ENCODE data around the gene S100A6. TPM values are rescaled to one million over a fixed set of nuclear protein-coding genes. Genes with fewer than 3 reads are reported as not detected.

S100A6 gene
- total and polyA plus RNA-seq, 2 donors (not counting 1 experiment from before 2014, with no cell fraction given), result 110 to 213 TPM

DNA sequence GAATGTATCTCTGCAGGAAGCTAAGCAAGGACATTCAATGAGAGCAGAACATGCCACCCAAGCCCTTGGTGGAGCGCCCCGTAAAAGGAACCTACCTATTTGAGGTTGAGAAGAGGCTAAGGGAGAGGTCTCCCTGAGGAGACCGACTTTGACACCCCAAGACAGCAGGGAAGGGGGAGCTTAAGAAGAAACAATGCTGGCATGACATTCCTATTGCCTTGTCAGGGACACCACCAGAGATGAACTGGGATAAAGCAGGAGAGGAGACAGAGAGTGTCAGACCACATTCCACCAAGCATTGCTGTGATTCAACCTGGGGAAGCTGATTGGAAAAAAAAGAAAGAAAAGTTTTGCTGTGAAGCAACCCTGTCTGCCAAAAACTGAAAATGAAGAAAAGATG lies 43.1 kb upstream of the S100A6 start:
- intact Hi-C loops (cut with micrococcal nuclease), result no loop called here
- peaks cover 0 to 5% of the 10 kb centered on the region in 2 donors for H3K4me1 ChIP-seq (ENCODE audit: control insufficient read depth in 2 of 2, insufficient read depth in 2 of 2, low read length in 2 of 2)
- H3K79me2 ChIP-seq (ENCODE audit: control insufficient read depth, insufficient read depth, low read length), result no peaks in the 10 kb centered on the region
- H3K27ac Mint-ChIP-seq, result no peak overlapping the region
- H4K20me1 ChIP-seq (ENCODE audit: control insufficient read depth, insufficient read depth, low read length, poor library complexity, severe bottlenecking), result no peaks in the 10 kb centered on the region
- TF ChIP-seq, protein P1, sequence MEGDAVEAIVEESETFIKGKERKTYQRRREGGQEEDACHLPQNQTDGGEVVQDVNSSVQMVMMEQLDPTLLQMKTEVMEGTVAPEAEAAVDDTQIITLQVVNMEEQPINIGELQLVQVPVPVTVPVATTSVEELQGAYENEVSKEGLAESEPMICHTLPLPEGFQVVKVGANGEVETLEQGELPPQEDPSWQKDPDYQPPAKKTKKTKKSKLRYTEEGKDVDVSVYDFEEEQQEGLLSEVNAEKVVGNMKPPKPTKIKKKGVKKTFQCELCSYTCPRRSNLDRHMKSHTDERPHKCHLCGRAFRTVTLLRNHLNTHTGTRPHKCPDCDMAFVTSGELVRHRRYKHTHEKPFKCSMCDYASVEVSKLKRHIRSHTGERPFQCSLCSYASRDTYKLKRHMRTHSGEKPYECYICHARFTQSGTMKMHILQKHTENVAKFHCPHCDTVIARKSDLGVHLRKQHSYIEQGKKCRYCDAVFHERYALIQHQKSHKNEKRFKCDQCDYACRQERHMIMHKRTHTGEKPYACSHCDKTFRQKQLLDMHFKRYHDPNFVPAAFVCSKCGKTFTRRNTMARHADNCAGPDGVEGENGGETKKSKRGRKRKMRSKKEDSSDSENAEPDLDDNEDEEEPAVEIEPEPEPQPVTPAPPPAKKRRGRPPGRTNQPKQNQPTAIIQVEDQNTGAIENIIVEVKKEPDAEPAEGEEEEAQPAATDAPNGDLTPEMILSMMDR (IDR thresholded peaks at IDR 0.05), result no peak
- no peak for TF ChIP-seq EZH2 (IDR thresholded peaks at IDR 0.05; ENCODE audit: borderline replicate concordance, insufficient read depth, low read depth, low read length, poor library complexity, severe bottlenecking)
- DNase-seq, result no peak
- WGBS (ENCODE audit: insufficient coverage), result 83% methylated on average over 1 of the region's 3 CpGs
- no peaks in the 10 kb centered on the region for H3K9me3 Mint-ChIP-seq (ENCODE audit: insufficient read depth)
- H3K36me3 ChIP-seq (replicated peaks in 1 of 2; ENCODE audit: control extremely low read depth in 1 of 2, control insufficient read depth in 1 of 2, extremely low read depth in 1 of 2, insufficient read depth in 2 of 2, low read length in 1 of 2), result no peaks in the 10 kb centered on the region
- no peak overlapping the region for H3K4me2 ChIP-seq (replicated peaks; ENCODE audit: low read depth, low read length, poor library complexity, severe bottlenecking)
- ChIA-PET POLR2A (no interaction called here), CTCF (interaction anchor here (2.5 to 2.6 kb wide), 2 partner anchors 10 to 69 kb away, joined by 10 to 11 read pairs; no protein-coding TSS in a partner anchor)
- H2AFZ ChIP-seq (ENCODE audit: insufficient read depth, low read depth, low read length, poor library complexity, severe bottlenecking), result no peak overlapping the region
- H3K4me3 ChIP-seq (ENCODE audit: control extremely low read depth in 1 of 5, extremely low read depth in 1 of 5, insufficient read depth in 1 of 5, low read depth in 2 of 5, low read length in 4 of 5), result no peak overlapping the region
- peaks cover 0 to 4% (median 1%) of the 10 kb centered on the region in 4 experiments for H3K27me3 ChIP-seq (replicated peaks in 1 of 4; ENCODE audit: control extremely low read depth in 1 of 4, control insufficient read depth in 3 of 4, insufficient read depth in 4 of 4, low read length in 3 of 4)
- no peaks in the 10 kb centered on the region for H3K9me3 ChIP-seq (ENCODE audit: control extremely low read depth in 1 of 3, control insufficient read depth in 2 of 3, insufficient read depth in 1 of 3, low read length in 2 of 3)
- H3K27me3 Mint-ChIP-seq, result peaks cover 15% of the 10 kb centered on the region
- H3K4me3 Mint-ChIP-seq, result no peak overlapping the region
- H3K9ac ChIP-seq (ENCODE audit: low read length), result no peak overlapping the region
- H3K27ac ChIP-seq (ENCODE audit: low read length in 2 of 2), result no peak overlapping the region
- peaks cover 3% of the 10 kb centered on the region for H3K4me1 Mint-ChIP-seq
- no peak for ATAC-seq (ENCODE audit: low read depth)

DNA sequence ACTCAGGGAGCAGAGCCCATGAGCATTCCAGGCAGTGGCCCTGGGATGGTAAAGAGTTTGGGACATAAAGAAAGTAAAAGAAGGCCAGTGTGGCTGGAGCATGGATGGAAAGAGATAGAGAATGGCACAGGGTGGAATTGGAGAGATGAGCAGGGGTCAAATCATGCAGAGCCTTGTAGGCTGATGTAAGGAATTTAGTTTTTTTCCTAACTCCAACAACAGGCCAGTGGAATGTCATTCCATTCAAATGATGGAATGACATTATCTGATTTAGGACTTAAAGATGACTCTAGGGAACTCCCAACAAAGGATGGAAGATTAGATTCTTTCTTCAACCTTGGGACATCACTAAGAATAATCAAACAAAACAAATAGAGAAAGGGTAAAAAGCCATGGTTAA lies 42.7 kb upstream of the S100A6 start:
- peaks cover 0 to 5% of the 10 kb centered on the region in 2 donors for H3K4me1 ChIP-seq (ENCODE audit: control insufficient read depth in 2 of 2, insufficient read depth in 2 of 2, low read length in 2 of 2)
- H3K4me1 Mint-ChIP-seq, result peaks cover 3% of the 10 kb centered on the region
- ATAC-seq (ENCODE audit: low read depth) (no peak), DNase-seq (no peak)
- H3K9me3 Mint-ChIP-seq (ENCODE audit: insufficient read depth), result no peaks in the 10 kb centered on the region
- no peak overlapping the region for H3K27ac ChIP-seq (ENCODE audit: low read length in 2 of 2)
- CTCF ChIA-PET, result interaction anchor here (1.4 to 2.6 kb wide), 3 partner anchors 10 to 68 kb away, joined by 3 to 11 read pairs (median 10); no protein-coding TSS in a partner anchor
- H3K4me3 Mint-ChIP-seq, result no peak overlapping the region
- POLR2A ChIA-PET, result no interaction called here
- H3K4me2 ChIP-seq (replicated peaks; ENCODE audit: low read depth, low read length, poor library complexity, severe bottlenecking), result no peak overlapping the region
- no peak for TF ChIP-seq EZH2 (IDR thresholded peaks at IDR 0.05; ENCODE audit: borderline replicate concordance, insufficient read depth, low read depth, low read length, poor library complexity, severe bottlenecking)
- TF ChIP-seq, protein P1 (IDR thresholded peaks at IDR 0.05), result no peak
- H3K79me2 ChIP-seq (ENCODE audit: control insufficient read depth, insufficient read depth, low read length), result no peaks in the 10 kb centered on the region
- H3K36me3 ChIP-seq (replicated peaks in 1 of 2; ENCODE audit: control extremely low read depth in 1 of 2, control insufficient read depth in 1 of 2, extremely low read depth in 1 of 2, insufficient read depth in 2 of 2, low read length in 1 of 2), result no peaks in the 10 kb centered on the region
- H3K27ac Mint-ChIP-seq, result no peak overlapping the region
- no peak overlapping the region for H2AFZ ChIP-seq (ENCODE audit: insufficient read depth, low read depth, low read length, poor library complexity, severe bottlenecking)
- H4K20me1 ChIP-seq (ENCODE audit: control insufficient read depth, insufficient read depth, low read length, poor library complexity, severe bottlenecking), result no peaks in the 10 kb centered on the region
- no peak overlapping the region for H3K9ac ChIP-seq (ENCODE audit: low read length)
- H3K9me3 ChIP-seq (ENCODE audit: control extremely low read depth in 1 of 3, control insufficient read depth in 2 of 3, insufficient read depth in 1 of 3, low read length in 2 of 3), result no peaks in the 10 kb centered on the region
- intact Hi-C loops (cut with micrococcal nuclease), result no loop called here
- H3K27me3 Mint-ChIP-seq, result peaks cover 14% of the 10 kb centered on the region
- no peak overlapping the region for H3K4me3 ChIP-seq (ENCODE audit: control extremely low read depth in 1 of 5, extremely low read depth in 1 of 5, insufficient read depth in 1 of 5, low read depth in 2 of 5, low read length in 4 of 5)
- peaks cover 0 to 4% (median 1%) of the 10 kb centered on the region in 4 experiments for H3K27me3 ChIP-seq (replicated peaks in 1 of 4; ENCODE audit: control extremely low read depth in 1 of 4, control insufficient read depth in 3 of 4, insufficient read depth in 4 of 4, low read length in 3 of 4)
